CD4-positive, CD25-positive, alpha-beta regulatory T cell (primary cell): ENCODE results near the gene KIAA1217. TPM values are rescaled to one million over a fixed set of nuclear protein-coding genes. Genes with fewer than 3 reads are reported as not detected.

Source experiments
- ATAC-seq, 2 donors: fragments of 150-1000 bp; cut with Tn5 transposase; one replicate each; pipeline ENCODE4 v1.10.0; 2021; ENCODE audit warnings: low read depth in 2 of 2, moderate number of reproducible peaks in 2 of 2, moderate library complexity in 1 of 2
- DNase-seq, 3 donors: peaks; one replicate each; pipeline versions ENCODE4 v3.0.0 to v3.0.0-alpha.2; 2012 to 2022; ENCODE audit warnings: mixed read lengths in 1 of 3
- H3K27ac ChIP-seq: one replicate; pipeline ENCODE4 v1.7.0; 2013; ENCODE audit warnings: mild to moderate bottlenecking, low read length; ENCODE audit not compliant: insufficient read depth, poor library complexity, severe bottlenecking
- H3K27me3 ChIP-seq: one replicate; pipeline ENCODE4 v1.7.0; 2013; ENCODE audit warnings: low read length; ENCODE audit not compliant: control insufficient read depth, insufficient read depth
- H3K36me3 ChIP-seq: one replicate; pipeline ENCODE4 v1.7.0; 2013; ENCODE audit warnings: mild to moderate bottlenecking, low read length, moderate library complexity; ENCODE audit not compliant: control insufficient read depth, insufficient read depth
- H3K4me1 ChIP-seq: 2 replicates; pipeline ENCODE4 v1.7.0; 2013; ENCODE audit warnings: mild to moderate bottlenecking, low read length; ENCODE audit not compliant: insufficient read depth, control insufficient read depth, poor library complexity, severe bottlenecking
- H3K4me3 ChIP-seq: one replicate; pipeline ENCODE4 v1.7.0; 2013; ENCODE audit warnings: low read depth, mild to moderate bottlenecking, low read length, moderate library complexity
- H3K9me3 ChIP-seq, 2 experiments: 1 replicate in 1 of 2; 2 replicates in 1 of 2; pipeline ENCODE4 v1.7.0; 2013; ENCODE audit warnings: low read length in 2 of 2, mild to moderate bottlenecking in 1 of 2, moderate library complexity in 1 of 2; ENCODE audit not compliant: control insufficient read depth in 2 of 2
- H3K27ac Mint-ChIP-seq, 3 donors: one replicate each; pipeline ENCODE4 v1.8.0; 2020 to 2022; ENCODE audit warnings: mild to moderate bottlenecking in 3 of 3, mixed read lengths in 3 of 3, moderate library complexity in 2 of 3
- H3K27me3 Mint-ChIP-seq: one replicate; pipeline ENCODE4 v1.8.0; 2022; ENCODE audit warnings: mild to moderate bottlenecking, mixed read lengths
- H3K36me3 Mint-ChIP-seq: one replicate; pipeline ENCODE4 v1.8.0; 2020; ENCODE audit warnings: mixed read lengths
- H3K4me1 Mint-ChIP-seq, 4 donors: one replicate each; pipeline ENCODE4 v1.8.0; 2020 to 2022; ENCODE audit warnings: mixed read lengths in 4 of 4, mild to moderate bottlenecking in 1 of 4
- H3K4me3 Mint-ChIP-seq, 4 donors: one replicate each; pipeline ENCODE4 v1.8.0; 2020 to 2022; ENCODE audit warnings: mild to moderate bottlenecking in 4 of 4, mixed read lengths in 4 of 4, moderate library complexity in 3 of 4
- H3K9me3 Mint-ChIP-seq, 7 donors: one replicate each; pipeline ENCODE4 v1.8.0; 2020 to 2022; ENCODE audit warnings: mixed read lengths in 7 of 7, mild to moderate bottlenecking in 3 of 7, moderate library complexity in 2 of 7
- polyA plus RNA-seq, 4 donors: library from polyadenylated mRNA; unstranded; fragments of 300-500 nt; fragmentation: Illumina TruSeq; gene quantifications; one replicate each; pipeline ENCODE4 v1.2.3, GENCODE V29; 2021
- total RNA-seq: library from RNA; stranded (reverse); gene quantifications from one replicate; pipeline ENCODE4 v1.2.3, GENCODE V29; 2022

Gene KIAA1217
- total and polyA plus RNA-seq, 5 donors from 2014 or later, result 0.10 TPM; not detected in 4

GRCh38 chr10:24597426-24597825 lies 388.5 kb downstream of the KIAA1217 start:
- ATAC-seq, result no peak
- Histone ChIP-seq H3K27ac (no peak overlapping the region), H3K9me3 (no peaks in the 10 kb centered on the region), H3K4me3 (no peak overlapping the region), H3K4me1 (no peaks in the 10 kb centered on the region), H3K36me3 (peaks cover 40% of the 10 kb centered on the region), H3K27me3 (no peaks in the 10 kb centered on the region)
- H3K27ac Mint-ChIP-seq, result peak overlapping the region in 1 of 3 donors; percentile 20
- H3K9me3 Mint-ChIP-seq, result peaks cover 0 to 2% (median 0%) of the 10 kb centered on the region in 7 donors
- H3K4me1 Mint-ChIP-seq, result peaks cover 0 to 12% (median 3%) of the 10 kb centered on the region in 4 donors
- no peak for DNase-seq
- H3K27me3 Mint-ChIP-seq, result no peaks in the 10 kb centered on the region
- H3K4me3 Mint-ChIP-seq, result no peak overlapping the region
- peaks cover 58% of the 10 kb centered on the region for H3K36me3 Mint-ChIP-seq
